Mesendoderm (in vitro differentiated cells): ENCODE measurements around the gene EIF6.
"Not testable (repeated sequence)": the region's sequence is repeated elsewhere in the genome, so short reads cannot be mapped to it uniquely, and the experiment has no call there.

ENCODE experiments used
- DNase-seq: peaks from one replicate; pipeline ENCODE4 v3.0.0; 2013
- H2AK5ac ChIP-seq: 2 replicates; pipeline ENCODE4 v1.6.1; 2013; ENCODE audit warnings: low read length, inconsistent platforms
- H2BK120ac ChIP-seq: 2 replicates; pipeline ENCODE4 v1.6.1; 2013; ENCODE audit warnings: low read depth, mild to moderate bottlenecking, low read length, moderate library complexity, mixed read lengths
- H2BK15ac ChIP-seq: replicated peaks from 2 replicates; pipeline ENCODE4 v1.6.1; 2013; ENCODE audit warnings: low read depth, mild to moderate bottlenecking, moderate library complexity
- H2BK5ac ChIP-seq: 2 replicates; pipeline ENCODE4 v1.6.1; 2013; ENCODE audit warnings: low read length, inconsistent platforms
- H3K18ac ChIP-seq: 2 replicates; pipeline ENCODE4 v1.6.1; 2013; ENCODE audit warnings: mild to moderate bottlenecking, low read length, mixed read lengths
- H3K23ac ChIP-seq: one replicate; pipeline ENCODE4 v1.6.1; 2013; ENCODE audit warnings: low read length
- H3K27ac ChIP-seq: 2 replicates; pipeline ENCODE4 v1.5.1; 2013; ENCODE audit warnings: low read depth, mild to moderate bottlenecking, inconsistent platforms, low read length, moderate library complexity
- H3K27me3 ChIP-seq: 2 replicates; pipeline ENCODE4 v1.6.1; 2013; ENCODE audit warnings: low read length, control low read depth, mild to moderate bottlenecking, inconsistent platforms; ENCODE audit not compliant: insufficient read depth, poor library complexity
- H3K36me3 ChIP-seq: 2 replicates; pipeline ENCODE4 v1.6.1; 2013; ENCODE audit warnings: low read length, inconsistent platforms; ENCODE audit not compliant: control insufficient read depth, insufficient read depth
- H3K4ac ChIP-seq: one replicate; pipeline ENCODE4 v1.6.1; 2013; ENCODE audit warnings: low read depth, mild to moderate bottlenecking, low read length, moderate library complexity
- H3K4me1 ChIP-seq: 2 replicates; pipeline ENCODE4 v1.6.1; 2013; ENCODE audit warnings: low read depth, low read length, inconsistent platforms; ENCODE audit not compliant: control insufficient read depth
- H3K4me2 ChIP-seq: 2 replicates; pipeline ENCODE4 v1.6.1; 2013; ENCODE audit warnings: low read length
- H3K4me3 ChIP-seq: 2 replicates; pipeline ENCODE4 v1.5.1; 2013; ENCODE audit warnings: mild to moderate bottlenecking, low read length
- H3K56ac ChIP-seq: one replicate; pipeline ENCODE4 v1.6.1; 2013; ENCODE audit warnings: low read length
- H3K79me1 ChIP-seq: 2 replicates; pipeline ENCODE4 v1.6.1; 2013; ENCODE audit warnings: low read length, inconsistent platforms
- H3K79me2 ChIP-seq: 2 replicates; pipeline ENCODE4 v1.6.1; 2013; ENCODE audit warnings: mild to moderate bottlenecking, low read length; ENCODE audit not compliant: control insufficient read depth, insufficient read depth
- H3K9ac ChIP-seq: 2 replicates; pipeline ENCODE4 v1.6.1; 2013; ENCODE audit warnings: low read length, inconsistent platforms
- H4K5ac ChIP-seq: one replicate; pipeline ENCODE4 v1.6.1; 2013; ENCODE audit warnings: low read length
- H4K8ac ChIP-seq: one replicate; pipeline ENCODE4 v1.6.1; 2013; ENCODE audit warnings: low read depth, mild to moderate bottlenecking, control low read depth, low read length, moderate library complexity
- WGBS: extraction: QIAGEN DNeasy Blood & Tissue Kit; methylation state at CpG from one replicate; pipeline ENCODE4 v1.1.7; 2013; ENCODE audit warnings: low lambda C conversion rate, missing lambda C conversion rate; ENCODE audit not compliant: insufficient coverage; ENCODE audit errors: extremely low coverage; 5-methylcytosine and 5-hydroxymethylcytosine counted together

The EIF6 gene

GRCh38 chr20:35262731-35263531 is 21.6 kb downstream of the EIF6 start:
- peak overlapping the region; percentile 66 for H3K56ac ChIP-seq
- H3K4ac ChIP-seq = peak overlapping the region; percentile 18
- not testable (repeated sequence) for H3K4me1 ChIP-seq, H4K8ac ChIP-seq, H3K27me3 ChIP-seq, H3K23ac ChIP-seq, H3K79me1 ChIP-seq, H3K9ac ChIP-seq, H3K36me3 ChIP-seq, H2BK5ac ChIP-seq, H2BK15ac ChIP-seq, H2AK5ac ChIP-seq, H3K4me3 ChIP-seq, H3K4me2 ChIP-seq, H3K79me2 ChIP-seq, H4K5ac ChIP-seq
- peak overlapping the region; percentile 29 for H3K18ac ChIP-seq
- peak overlapping the region; percentile 77 for H3K27ac ChIP-seq
- peak; percentile 95 for DNase-seq
- H2BK120ac ChIP-seq = peak overlapping the region; percentile 83
- WGBS = no CpG with 5 or more reads among the region's 8 CpGs

- not testable (repeated sequence) for H3K27ac ChIP-seq, H2AK5ac ChIP-seq, H3K18ac ChIP-seq, H3K4ac ChIP-seq, DNase-seq, H2BK15ac ChIP-seq, H3K23ac ChIP-seq, H3K9ac ChIP-seq, H3K79me2 ChIP-seq, H3K56ac ChIP-seq, H2BK120ac ChIP-seq, H3K79me1 ChIP-seq, H3K4me1 ChIP-seq, H4K8ac ChIP-seq, H3K4me3 ChIP-seq, H3K4me2 ChIP-seq, H3K27me3 ChIP-seq, H3K36me3 ChIP-seq, H2BK5ac ChIP-seq, H4K5ac ChIP-seq
- WGBS = no CpG with 5 or more reads among the region's 10 CpGs
Measured at GRCh38 chr20:35262321-35262720, 22.3 kb downstream of the EIF6 start.

- Histone ChIP-seq H3K23ac (no peak overlapping the region), H3K79me2 (no peaks in the 10 kb centered on the region), H3K4ac (no peak overlapping the region), H4K5ac (no peak overlapping the region), H3K4me3 (no peak overlapping the region), H3K18ac (no peak overlapping the region), H2BK5ac (no peak overlapping the region), H4K8ac (no peak overlapping the region), H3K56ac (peak overlapping the region; percentile 69), H3K4me1 (peaks cover 7% of the 10 kb centered on the region), H3K27me3 (no peaks in the 10 kb centered on the region), H3K9ac (no peak overlapping the region), H3K27ac (no peak overlapping the region), H3K36me3 (no peaks in the 10 kb centered on the region), H3K4me2 (no peak overlapping the region), H2BK120ac (no peak overlapping the region), H3K79me1 (no peaks in the 10 kb centered on the region), H2BK15ac (no peak overlapping the region), H2AK5ac (no peak overlapping the region)
- no peak for DNase-seq
- no CpG with 5 or more reads among the region's 6 CpGs for WGBS
Measured at GRCh38 chr20:35260426-35260825, 24.1 kb downstream of the EIF6 start.

GRCh38 chr20:35257175-35257909 is 27.2 kb downstream of the EIF6 start:
- Histone ChIP-seq H4K5ac (no peak overlapping the region), H3K56ac (no peak overlapping the region), H4K8ac (no peak overlapping the region), H3K4me1 (peaks cover 1% of the 10 kb centered on the region), H3K4me3 (no peak overlapping the region), H2BK15ac (no peak overlapping the region), H3K18ac (no peak overlapping the region), H3K4ac (no peak overlapping the region), H2AK5ac (no peak overlapping the region), H3K23ac (no peak overlapping the region), H3K4me2 (no peak overlapping the region), H3K36me3 (no peaks in the 10 kb centered on the region), H3K9ac (no peak overlapping the region), H3K27me3 (no peaks in the 10 kb centered on the region), H2BK120ac (no peak overlapping the region), H3K79me1 (no peaks in the 10 kb centered on the region), H3K79me2 (no peaks in the 10 kb centered on the region), H3K27ac (no peak overlapping the region), H2BK5ac (no peak overlapping the region)
- DNase-seq = no peak
- no CpG with 5 or more reads among the region's 8 CpGs for WGBS

GRCh38 chr20:35254448-35254999 is 30.0 kb downstream of the EIF6 start:
- no peaks in the 10 kb centered on the region for H3K36me3 ChIP-seq

More at GRCh38 chr20:35254448-35254999, 30.0 kb downstream of the EIF6 start:
- no peak overlapping the region for H3K4me2 ChIP-seq
- no peak overlapping the region for H3K9ac ChIP-seq
- H3K4me1 ChIP-seq = no peaks in the 10 kb centered on the region
- no peak overlapping the region for H3K23ac ChIP-seq
- H3K4ac ChIP-seq = no peak overlapping the region
- no CpG with 5 or more reads among the region's 12 CpGs for WGBS
- no peak overlapping the region for H4K8ac ChIP-seq
- H2BK5ac ChIP-seq = no peak overlapping the region
- H2BK15ac ChIP-seq = no peak overlapping the region
- H3K18ac ChIP-seq = no peak overlapping the region
- H3K4me3 ChIP-seq = no peak overlapping the region
- H3K27me3 ChIP-seq = no peaks in the 10 kb centered on the region
- no peak overlapping the region for H2AK5ac ChIP-seq
- no peak overlapping the region for H4K5ac ChIP-seq
- H3K27ac ChIP-seq = no peak overlapping the region
- no peak for DNase-seq
- H3K79me1 ChIP-seq = no peaks in the 10 kb centered on the region
- H3K79me2 ChIP-seq = no peaks in the 10 kb centered on the region
- H2BK120ac ChIP-seq = no peak overlapping the region
- no peak overlapping the region for H3K56ac ChIP-seq
